HG02759 (cell line): ENCODE measurements around the gene MIP.
"Not testable (repeated sequence)": the region's sequence is repeated elsewhere in the genome, so short reads cannot be mapped to it uniquely, and the experiment has no call there.

Source experiments
- ATAC-seq: cut with Tn5 transposase; IDR thresholded peaks from one replicate; pipeline ENCODE4 v1.9.1; 2021; ENCODE audit warnings: mild to moderate bottlenecking, moderate library complexity; ENCODE audit not compliant: unreplicated experiment

Gene MIP

DNA sequence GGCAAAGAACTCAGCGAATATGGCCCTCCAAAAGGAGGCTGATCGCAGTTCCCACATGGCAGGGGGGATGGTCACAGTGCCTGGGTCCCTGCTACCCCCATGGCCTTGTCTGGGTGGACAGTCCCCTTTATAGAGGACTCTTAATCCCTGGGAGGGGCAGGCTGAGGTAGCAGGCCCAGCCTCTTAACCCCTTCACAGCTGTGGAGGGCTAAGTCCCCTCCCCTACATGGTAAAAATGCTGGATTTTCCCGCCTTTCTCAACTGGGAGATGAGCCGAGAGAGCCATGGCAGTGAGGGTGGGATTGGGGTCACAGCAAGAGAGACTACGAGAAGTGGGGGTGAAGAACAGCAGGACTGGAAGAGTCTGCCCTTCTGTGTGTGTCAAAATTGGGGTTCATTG, at the start of gene MIP:
TSS of gene MIP (minus strand) at position 101 of the 400 bp plus-strand sequence. CDS start at position 57, 44 bp downstream.
- ATAC-seq = no peak

DNA sequence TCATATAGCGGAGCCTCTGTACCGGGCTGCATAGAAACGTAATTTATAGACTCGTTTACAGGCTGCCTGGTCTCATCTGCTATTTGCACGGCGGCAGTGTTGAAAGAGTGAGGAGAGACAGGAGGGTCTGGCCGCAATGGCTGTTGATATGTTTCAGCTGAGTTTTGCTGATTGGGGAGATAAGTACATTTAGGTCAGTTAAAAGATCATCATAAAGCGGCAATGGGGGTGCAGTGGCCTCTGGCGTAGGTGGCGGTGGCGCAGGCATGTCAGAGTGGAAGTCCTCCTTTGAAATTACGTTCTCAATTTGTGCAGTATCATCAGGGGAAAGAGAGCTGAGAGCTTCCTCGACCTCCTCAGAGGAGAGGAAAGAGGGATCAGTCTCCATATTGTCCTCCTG, 45.4 kb upstream of the MIP start:
- not testable (repeated sequence) for ATAC-seq

DNA sequence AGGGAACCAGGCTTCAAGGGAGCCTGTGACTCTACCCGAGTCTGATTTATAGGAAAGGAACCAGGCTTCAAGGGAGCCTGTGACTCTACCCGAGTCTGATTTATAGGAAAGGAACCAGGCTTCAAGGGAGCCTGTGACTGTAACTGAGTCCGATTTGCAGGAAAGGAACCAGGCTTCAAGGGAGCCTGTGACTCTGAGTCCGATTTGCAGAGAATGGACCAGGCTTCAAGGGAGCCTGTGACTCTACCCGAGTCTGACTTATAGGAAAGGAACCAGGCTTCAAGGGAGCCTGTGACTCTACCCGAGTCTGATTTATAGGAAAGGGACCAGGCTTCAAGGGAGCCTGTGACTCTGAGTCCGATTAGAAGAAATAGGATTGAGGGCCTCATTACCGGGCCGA, 45.0 kb upstream of the MIP start:
- ATAC-seq = not testable (repeated sequence)

- not testable (repeated sequence) for ATAC-seq
These were observed 43.9 kb upstream of the MIP start for GRCh38 chr12:56498126-56498902.

DNA sequence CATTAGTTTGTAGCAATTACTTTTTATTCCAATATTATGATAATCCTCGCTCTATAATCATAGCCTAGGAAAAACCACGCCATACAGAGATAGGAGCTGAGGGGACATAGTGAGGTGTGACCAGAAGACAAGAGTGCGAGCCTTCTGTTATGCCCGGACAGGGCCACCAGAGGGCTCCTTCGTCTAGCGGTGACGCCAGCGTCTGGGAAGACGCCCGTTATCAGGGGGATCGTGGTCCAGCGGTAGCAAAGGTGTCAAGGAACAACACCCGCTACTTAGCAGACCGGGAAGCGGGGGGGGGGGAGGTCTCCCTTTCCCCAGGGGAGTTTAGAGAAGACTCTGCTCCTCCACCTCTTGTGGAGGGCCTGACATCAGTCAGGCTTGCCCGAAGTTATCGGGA, 42.2 kb upstream of the MIP start:
- not testable (repeated sequence) for ATAC-seq

DNA sequence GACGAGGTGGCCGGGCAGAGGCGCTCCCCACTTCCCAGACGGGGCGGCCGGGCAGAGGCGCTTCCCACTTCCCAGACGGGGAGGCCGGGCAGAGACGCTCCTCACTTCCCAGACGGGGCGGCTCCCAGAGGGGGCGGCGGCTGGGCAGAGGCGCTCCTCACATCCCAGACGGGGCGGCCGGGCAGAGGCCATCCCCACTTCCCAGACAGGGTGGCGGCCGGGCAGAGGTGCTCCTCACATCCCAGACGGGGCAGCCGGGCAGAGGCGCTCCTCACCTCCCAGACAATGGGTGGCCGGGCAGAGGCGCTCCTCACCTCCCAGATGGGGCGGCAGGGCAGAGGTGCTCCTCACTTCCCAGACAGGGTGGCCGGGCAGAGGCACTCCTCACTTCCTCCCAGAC, 40.0 kb upstream of the MIP start:
- not testable (repeated sequence) for ATAC-seq

DNA sequence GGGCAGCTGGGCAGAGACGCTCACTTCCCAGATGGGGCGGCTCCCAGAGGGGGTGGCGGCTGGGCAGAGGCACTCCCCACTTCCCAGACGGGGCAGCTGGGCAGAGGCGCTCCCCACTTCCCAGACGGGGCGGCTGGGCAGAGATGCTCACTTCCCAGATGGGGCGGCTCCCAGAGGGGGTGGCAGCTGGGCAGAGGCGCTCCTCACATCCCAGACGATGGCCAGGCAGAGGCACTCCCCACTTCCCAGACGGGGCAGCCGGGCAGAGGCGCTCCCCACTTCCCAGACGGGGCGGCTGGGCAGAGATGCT, 39.6 kb upstream of the MIP start:
- not testable (repeated sequence) for ATAC-seq

GRCh38 chr12:56493409-56494105, 39.1 kb upstream of the MIP start:
- ATAC-seq = not testable (repeated sequence)

DNA sequence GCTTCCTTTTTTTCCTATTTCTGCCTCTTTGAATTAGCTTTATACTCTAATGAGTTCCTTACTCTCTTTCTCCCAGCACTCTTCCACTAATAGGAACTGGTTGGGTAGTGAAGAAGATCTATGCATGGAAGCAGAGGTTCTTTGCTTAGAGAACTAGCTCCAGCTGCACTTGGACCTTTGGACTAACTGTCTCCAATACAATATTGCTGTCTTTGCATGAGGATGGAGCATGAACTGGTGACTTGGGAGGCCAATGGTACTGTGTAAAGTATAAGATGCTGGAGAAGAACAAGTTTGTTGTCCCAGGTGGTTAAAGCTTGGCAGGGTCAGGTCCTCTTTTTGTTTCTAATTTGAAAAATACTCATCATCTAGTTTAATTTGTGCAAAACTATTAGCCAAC, 35.9 kb upstream of the MIP start:
- ATAC-seq = no peak

- peak; percentile 93 for ATAC-seq
These were observed 33.8 kb upstream of the MIP start, which contains the start of gene GLS2 for GRCh38 chr12:56488041-56488955. GLS2 (minus strand) TSS chr12:56488161; CDS start chr12:56488118, 43 bp downstream.

- ATAC-seq = peak; percentile 31
These were observed 33.1 kb upstream of the MIP start for GRCh38 chr12:56487448-56488040.

DNA sequence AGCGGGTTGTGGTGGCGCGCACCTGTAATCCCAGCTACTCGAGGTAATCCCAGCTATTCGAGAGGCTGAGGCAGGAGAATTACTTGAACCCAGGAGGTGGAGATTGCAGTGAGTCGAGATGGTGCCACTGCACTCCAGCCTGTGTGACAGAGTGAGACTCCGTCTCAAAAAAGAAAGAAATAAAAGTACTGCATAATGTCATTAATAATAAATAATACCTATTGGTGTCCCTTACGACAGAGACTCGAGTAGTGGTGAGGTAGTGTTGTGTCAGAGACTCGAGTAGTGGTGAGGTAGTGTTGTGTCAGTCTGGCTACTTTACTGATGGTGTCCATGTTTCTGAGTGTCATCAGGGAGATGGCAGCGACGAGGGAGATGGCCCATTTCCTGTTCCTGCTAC, 32.2 kb upstream of the MIP start:
- no peak for ATAC-seq

DNA sequence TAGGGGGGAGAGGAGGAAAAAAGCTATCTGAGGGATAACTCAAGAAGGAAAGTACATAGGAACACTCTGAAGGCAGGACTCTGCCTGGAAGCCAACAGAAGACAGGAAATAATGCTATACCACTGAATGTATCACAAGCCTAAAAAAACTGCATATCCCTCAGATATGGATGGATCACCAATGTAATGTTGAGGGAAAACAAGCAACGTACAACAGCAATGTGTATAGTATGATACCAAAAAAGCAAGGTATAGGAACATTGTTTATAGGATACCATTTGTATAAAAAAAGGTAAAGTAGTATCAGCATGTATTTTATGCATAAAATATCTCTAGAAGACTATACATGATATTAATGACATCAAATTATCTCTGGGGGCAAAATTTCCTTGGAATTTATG, 30.1 kb upstream of the MIP start:
- no peak for ATAC-seq

- ATAC-seq = no peak
These were observed 25.2 kb upstream of the MIP start for GRCh38 chr12:56479625-56480024.

DNA sequence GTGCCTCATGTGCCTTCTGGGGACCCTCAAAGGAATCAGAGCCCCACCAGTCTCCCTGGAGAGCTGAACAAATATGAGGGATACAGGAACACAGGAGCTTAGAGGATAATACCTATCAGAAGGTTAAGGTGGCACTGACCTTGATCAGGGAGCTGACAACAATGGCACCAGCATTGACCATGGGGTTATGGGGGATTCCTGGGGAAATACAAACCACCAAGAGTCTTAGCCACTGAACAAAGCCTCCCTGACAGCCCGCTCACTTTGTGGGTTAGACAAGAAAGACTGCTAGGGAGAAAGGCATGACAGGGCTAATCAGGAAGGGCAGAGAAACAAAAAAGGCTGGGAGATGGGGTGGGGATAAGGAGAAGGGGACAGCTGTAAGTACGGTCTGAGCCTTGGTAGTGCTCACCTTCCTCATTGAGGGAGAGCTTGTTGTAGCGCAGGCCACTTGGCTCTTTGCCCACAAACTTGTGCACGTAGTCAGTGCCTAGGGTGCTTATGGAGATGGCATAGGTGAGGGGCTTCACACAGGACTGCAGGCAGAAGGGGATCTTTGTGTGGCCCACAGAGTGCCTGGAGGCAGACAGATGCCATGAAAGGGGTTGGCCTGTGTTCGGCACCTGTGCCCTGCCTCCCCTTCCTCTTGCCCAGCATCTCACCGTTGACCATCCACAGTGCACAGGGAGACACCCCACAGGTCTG, 23.2 kb upstream of the MIP start:
- no peak for ATAC-seq

DNA sequence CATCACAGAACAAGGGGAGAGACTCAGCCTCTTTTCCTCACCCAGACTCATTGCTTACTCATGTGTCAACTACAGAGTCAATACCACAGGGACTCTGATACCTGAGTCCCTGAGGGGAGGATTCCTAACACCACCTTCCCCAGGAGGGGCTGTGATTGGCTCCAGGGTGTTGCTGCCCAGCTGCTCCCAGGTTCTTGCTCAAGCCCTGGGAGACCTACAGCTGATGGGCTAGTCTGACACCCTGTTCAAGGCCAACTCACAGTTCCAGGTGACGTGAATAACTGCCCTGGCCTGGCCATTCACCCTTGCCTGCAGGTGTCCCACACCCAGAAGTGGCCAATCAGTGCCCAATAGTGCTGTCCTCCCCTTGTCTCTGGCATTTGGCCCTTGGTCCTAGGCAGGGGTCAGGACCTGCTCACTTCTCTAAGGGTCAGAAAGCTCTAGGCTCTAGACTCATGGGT, 22.5 kb upstream of the MIP start:
- ATAC-seq = no peak

GRCh38 chr12:56476143-56476542, 21.7 kb upstream of the MIP start:
- ATAC-seq = no peak

- no peak for ATAC-seq
These were observed 19.9 kb upstream of the MIP start for GRCh38 chr12:56474389-56474788.

DNA sequence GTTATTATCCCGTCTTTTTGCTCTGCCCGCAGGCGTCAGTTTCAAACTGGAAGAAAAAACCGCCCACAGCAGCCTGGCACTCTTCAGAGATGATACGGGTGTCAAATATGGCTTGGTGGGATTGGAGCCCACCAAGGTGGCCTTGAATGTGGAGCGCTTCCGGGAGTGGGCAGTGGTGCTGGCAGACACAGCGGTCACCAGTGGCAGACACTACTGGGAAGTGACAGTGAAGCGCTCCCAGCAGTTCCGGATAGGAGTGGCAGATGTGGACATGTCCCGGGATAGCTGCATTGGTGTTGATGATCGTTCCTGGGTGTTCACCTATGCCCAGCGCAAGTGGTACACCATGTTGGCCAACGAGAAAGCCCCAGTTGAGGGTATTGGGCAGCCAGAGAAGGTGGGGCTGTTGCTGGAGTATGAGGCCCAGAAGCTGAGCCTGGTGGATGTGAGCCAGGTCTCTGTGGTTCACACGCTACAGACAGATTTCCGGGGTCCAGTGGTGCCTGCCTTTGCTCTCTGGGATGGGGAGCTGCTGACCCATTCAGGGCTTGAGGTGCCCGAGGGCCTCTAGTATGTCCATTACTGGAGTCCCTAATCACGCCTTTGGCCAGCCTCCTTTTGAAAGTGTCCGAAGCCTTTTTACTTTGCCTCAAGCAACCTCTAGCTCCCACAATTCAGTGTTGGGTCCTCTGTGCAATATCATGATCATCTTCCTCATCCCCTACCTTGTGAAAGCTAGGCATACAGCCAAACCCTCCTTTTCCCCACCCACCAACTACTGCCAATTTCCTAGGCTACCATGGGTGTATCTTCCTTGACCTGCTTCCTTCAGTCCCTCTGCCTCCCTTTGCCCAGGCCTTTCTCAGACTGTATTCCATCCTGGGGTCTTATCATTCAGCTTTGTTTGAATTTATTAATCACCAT, 14.8 kb upstream of the MIP start:
- ATAC-seq = no peak
